Muscle of leg (tissue), 11 donors: ENCODE results near the gene GJD4. TPM values are rescaled to one million over a fixed set of nuclear protein-coding genes. Genes with fewer than 3 reads are reported as not detected.

ENCODE experiments used
- DNase-seq: peaks from one replicate; pipeline ENCODE4 v3.0.0; 2013
- H3K27ac ChIP-seq: one replicate; pipeline ENCODE4 v1.5.1; 2013; ENCODE audit warnings: mild to moderate bottlenecking, low read length, control low read depth
- H3K27me3 ChIP-seq: one replicate; pipeline ENCODE4 v1.6.1; 2013; ENCODE audit warnings: low read length; ENCODE audit not compliant: control insufficient read depth, insufficient read depth
- H3K36me3 ChIP-seq: one replicate; pipeline ENCODE4 v1.6.1; 2013; ENCODE audit warnings: low read length; ENCODE audit not compliant: control insufficient read depth, insufficient read depth
- H3K4me1 ChIP-seq: one replicate; pipeline ENCODE4 v1.6.1; 2013; ENCODE audit warnings: low read length; ENCODE audit not compliant: control insufficient read depth, insufficient read depth
- H3K4me3 ChIP-seq: one replicate; pipeline ENCODE4 v1.5.1; 2013; ENCODE audit warnings: low read length, control low read depth
- H3K9me3 ChIP-seq: replicated peaks from 2 replicates; pipeline ENCODE4 v1.6.1; 2013; ENCODE audit warnings: low read depth, low read length; ENCODE audit not compliant: control insufficient read depth
- WGBS: methylation state at CpG from one replicate; pipeline ENCODE4 v1.1.5; 2013; ENCODE audit warnings: missing lambda C conversion rate; ENCODE audit not compliant: insufficient coverage; 5-methylcytosine and 5-hydroxymethylcytosine counted together
- polyA plus RNA-seq, 8 donors: library from polyadenylated mRNA; unstranded; fragments of 120-200 nt; gene quantifications; one replicate each; pipeline versions ENCODE4 v1.2.1 to v1.2.3, GENCODE V29; 2013; ENCODE audit warnings: inconsistent platforms in 1 of 8, low replicate concordance in 1 of 8; ENCODE audit not compliant: insufficient read length in 8 of 8, insufficient read depth in 1 of 8
- total RNA-seq: library from RNA; stranded (reverse); fragments of 120-200 nt; gene quantifications from one replicate; pipeline ENCODE4 v1.2.4, GENCODE V29; 2013

GJD4 gene
- total and polyA plus RNA-seq, 9 donors, result 1.4 to 17.7 (median 9.2) TPM

DNA sequence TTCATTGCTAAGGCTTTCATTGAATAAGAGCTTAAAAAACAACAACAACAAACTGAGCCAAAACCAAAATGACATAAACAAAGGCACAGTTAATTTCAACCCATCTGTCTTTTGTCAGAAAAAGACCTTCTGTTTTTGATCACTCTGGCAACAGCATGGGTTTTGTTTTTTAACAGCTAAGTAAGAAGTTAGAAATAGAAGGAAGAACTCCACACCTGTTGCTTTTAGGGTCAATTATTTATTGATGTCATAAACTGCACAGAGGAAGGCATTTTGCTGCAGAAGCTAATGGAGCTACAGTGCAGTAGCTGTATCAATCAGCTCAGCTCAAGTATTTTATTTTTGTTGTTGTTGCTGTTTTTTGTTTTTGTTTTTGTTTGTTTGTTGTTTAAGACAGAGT, 16.3 kb upstream of the GJD4 start:
- no peak overlapping the region for H3K4me3 ChIP-seq
- DNase-seq, result no peak
- H3K27me3 ChIP-seq, result no peaks in the 10 kb centered on the region
- H3K9me3 ChIP-seq, result peaks cover 3% of the 10 kb centered on the region
- H3K4me1 ChIP-seq, result peaks cover 26% of the 10 kb centered on the region
- no peaks in the 10 kb centered on the region for H3K36me3 ChIP-seq
- H3K27ac ChIP-seq, result no peak overlapping the region

DNA sequence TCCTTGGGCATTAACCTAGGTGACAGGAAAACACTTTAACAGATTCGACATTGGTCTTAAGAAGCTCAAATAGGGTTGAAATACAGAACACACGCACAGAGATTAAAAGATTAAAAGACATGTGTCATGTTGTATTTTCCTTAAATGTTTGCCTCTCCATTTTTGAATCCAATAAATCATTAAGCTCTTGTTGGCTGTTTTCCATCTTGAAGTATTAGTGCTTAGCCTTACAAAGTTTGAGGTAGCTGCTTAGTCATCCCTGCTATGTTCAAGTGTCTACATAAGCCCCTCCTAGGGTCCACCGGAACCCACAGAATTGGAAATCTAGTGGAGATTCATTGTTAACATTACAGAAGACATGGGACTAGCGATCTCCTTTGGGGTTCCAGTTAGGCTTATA, 12.7 kb upstream of the GJD4 start:
- peaks cover 9% of the 10 kb centered on the region for H3K4me1 ChIP-seq
- peaks cover 3% of the 10 kb centered on the region for H3K9me3 ChIP-seq
- no peaks in the 10 kb centered on the region for H3K36me3 ChIP-seq
- H3K4me3 ChIP-seq, result no peak overlapping the region
- no peaks in the 10 kb centered on the region for H3K27me3 ChIP-seq
- no peak overlapping the region for H3K27ac ChIP-seq
- no CpG with 5 or more reads among the region's 4 CpGs for WGBS
- no peak for DNase-seq

DNA sequence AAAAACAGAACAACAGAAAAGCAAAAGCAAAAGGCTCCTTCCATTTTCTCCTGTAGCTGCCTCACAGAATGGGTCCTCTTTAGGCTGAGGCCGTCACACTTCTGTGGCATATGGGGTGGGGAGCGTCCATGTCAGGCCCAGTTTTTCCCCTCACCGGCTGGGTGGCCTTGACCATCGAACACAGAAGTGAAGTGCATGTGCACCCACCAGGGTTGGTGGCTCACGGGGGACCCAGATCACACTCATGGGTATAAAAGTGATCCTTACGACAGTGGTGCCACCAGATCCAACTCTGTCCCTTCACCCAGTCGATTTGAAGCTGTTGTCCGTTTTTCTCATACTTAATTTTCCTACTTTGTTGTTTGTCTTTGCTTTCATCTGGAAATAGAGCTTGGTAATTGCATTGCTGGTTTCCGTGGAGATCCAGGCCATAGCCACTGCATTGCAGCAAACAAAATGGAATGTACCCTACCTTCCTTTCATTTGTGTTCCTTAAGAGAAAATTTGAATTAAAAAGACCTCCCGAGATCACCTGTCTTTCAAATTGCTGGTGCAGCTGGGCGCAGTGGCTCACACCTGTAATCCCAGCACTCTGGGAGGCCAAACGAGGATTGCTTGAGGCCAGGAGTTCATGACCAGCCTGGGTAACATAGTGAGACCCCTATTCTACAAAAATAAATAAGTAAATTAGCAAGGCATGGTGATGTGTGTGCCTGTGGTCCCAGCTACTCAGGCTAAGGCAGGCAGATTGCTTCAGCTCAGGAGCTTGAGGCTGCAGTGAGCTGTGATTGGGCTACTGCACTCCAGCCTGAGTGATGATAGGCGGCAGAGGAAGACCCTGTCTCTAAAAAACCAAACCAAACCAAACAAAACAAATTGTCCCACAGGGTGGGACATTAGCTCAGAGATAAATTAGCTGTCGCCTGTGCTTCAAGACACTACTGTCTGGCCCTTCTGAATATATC, 10.7 kb upstream of the GJD4 start:
- Histone ChIP-seq H3K4me1 (peaks cover 4% of the 10 kb centered on the region), H3K27me3 (no peaks in the 10 kb centered on the region), H3K27ac (no peak overlapping the region), H3K36me3 (no peaks in the 10 kb centered on the region), H3K4me3 (no peak overlapping the region), H3K9me3 (peaks cover 3% of the 10 kb centered on the region)
- 70% methylated on average over 8 of the region's 14 CpGs for WGBS
- DNase-seq, result no peak

DNA sequence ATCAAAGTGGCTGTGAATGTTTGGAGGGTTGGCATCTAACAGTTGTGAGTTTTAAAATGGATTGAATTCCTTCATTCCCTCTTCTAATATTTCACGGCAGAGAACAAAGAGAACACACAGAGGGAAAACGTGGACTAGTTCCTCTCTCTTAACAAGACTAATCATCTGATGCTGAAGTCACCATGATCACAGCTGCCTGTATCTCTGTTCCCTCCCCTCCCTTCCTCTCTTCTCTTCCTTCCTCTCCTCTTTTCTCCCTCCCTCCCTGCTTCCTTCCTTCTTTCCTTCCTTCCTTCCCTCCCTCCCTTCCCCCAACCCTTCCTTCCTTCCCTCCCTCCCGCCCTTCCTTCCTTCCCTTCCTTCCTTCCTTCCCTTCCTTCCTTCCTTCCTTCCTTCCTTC, 10.0 kb upstream of the GJD4 start:
- peaks cover 3% of the 10 kb centered on the region for H3K9me3 ChIP-seq
- peaks cover 4% of the 10 kb centered on the region for H3K4me1 ChIP-seq
- no peak overlapping the region for H3K4me3 ChIP-seq
- 25% methylated on average over 2 of the region's 3 CpGs for WGBS
- no peaks in the 10 kb centered on the region for H3K27me3 ChIP-seq
- no peak overlapping the region for H3K27ac ChIP-seq
- no peaks in the 10 kb centered on the region for H3K36me3 ChIP-seq
- no peak for DNase-seq

DNA sequence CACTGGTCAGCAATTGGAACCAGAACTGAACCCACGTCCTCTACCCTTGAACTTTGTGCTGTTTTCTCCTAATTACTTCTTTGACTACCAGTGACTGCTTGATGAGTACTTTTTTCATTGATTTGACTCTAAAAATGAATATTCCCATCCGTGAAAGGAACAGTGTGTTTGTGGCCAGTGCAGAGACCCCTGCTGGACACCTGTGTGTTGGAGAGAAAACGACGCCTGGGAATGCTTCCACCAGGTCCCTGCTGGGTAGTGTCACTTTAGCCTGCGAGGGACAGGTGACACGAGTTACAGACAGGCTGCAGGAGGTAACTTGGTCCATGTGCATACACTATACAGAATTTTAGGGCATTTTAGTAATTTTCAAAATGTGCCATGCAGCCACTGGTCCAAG, 6.8 kb upstream of the GJD4 start:
- Histone ChIP-seq H3K4me3 (no peak overlapping the region), H3K4me1 (peaks cover 4% of the 10 kb centered on the region), H3K27me3 (no peaks in the 10 kb centered on the region), H3K9me3 (no peaks in the 10 kb centered on the region), H3K27ac (no peak overlapping the region), H3K36me3 (no peaks in the 10 kb centered on the region)
- 40% methylated on average over 1 of the region's 6 CpGs for WGBS
- no peak for DNase-seq

DNA sequence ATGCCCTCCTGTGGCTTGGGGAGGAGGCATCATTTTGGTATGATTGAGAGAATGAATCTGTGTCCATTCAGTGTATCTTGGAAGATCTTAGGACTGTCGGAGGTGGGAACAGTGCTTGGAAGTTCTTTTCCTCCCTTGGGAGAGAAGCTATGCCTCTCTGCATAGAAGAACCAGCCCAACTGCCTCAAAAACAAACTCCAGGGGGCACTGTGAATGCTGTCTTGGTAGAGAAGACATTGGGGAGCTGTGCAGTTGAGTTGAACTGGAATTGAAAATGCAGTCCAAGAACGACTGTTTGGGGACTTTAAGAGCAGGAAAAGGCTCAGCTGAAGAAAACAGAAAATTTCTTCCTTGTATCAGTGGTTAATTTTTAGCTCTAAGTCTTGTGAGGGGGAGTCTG, 4.9 kb upstream of the GJD4 start:
- no peaks in the 10 kb centered on the region for H3K36me3 ChIP-seq
- no peaks in the 10 kb centered on the region for H3K27me3 ChIP-seq
- 29% methylated on average over 1 of the region's 2 CpGs for WGBS
- peaks cover 6% of the 10 kb centered on the region for H3K4me1 ChIP-seq
- no peak overlapping the region for H3K4me3 ChIP-seq
- peaks cover 3% of the 10 kb centered on the region for H3K9me3 ChIP-seq
- no peak for DNase-seq
- no peak overlapping the region for H3K27ac ChIP-seq

DNA sequence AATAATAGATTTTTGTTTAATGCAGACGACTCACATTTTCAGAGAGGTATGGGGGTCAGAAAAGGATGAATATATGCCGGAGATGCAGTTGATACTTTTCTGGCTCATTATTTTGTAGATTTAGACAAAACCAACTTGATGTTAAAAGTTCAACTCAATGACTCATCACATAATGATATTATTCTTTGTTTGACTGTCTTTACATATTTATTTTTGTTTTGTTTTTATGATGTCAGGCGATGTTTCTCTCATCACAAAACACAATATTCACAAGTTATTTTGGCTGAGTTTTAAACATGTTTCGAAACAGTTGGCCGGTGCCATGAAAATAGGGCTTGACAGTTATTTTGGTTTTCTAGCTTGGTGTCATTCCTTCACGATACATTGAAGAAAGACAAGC, 1.3 kb downstream of the GJD4 start:
- H3K4me3 ChIP-seq, result no peak overlapping the region
- no peak for DNase-seq
- peaks cover 3% of the 10 kb centered on the region for H3K9me3 ChIP-seq
- H3K27me3 ChIP-seq, result peaks cover 7% of the 10 kb centered on the region
- no peak overlapping the region for H3K27ac ChIP-seq
- H3K36me3 ChIP-seq, result no peaks in the 10 kb centered on the region
- H3K4me1 ChIP-seq, result peaks cover 14% of the 10 kb centered on the region
- no CpG with 5 or more reads among the region's 6 CpGs for WGBS

DNA sequence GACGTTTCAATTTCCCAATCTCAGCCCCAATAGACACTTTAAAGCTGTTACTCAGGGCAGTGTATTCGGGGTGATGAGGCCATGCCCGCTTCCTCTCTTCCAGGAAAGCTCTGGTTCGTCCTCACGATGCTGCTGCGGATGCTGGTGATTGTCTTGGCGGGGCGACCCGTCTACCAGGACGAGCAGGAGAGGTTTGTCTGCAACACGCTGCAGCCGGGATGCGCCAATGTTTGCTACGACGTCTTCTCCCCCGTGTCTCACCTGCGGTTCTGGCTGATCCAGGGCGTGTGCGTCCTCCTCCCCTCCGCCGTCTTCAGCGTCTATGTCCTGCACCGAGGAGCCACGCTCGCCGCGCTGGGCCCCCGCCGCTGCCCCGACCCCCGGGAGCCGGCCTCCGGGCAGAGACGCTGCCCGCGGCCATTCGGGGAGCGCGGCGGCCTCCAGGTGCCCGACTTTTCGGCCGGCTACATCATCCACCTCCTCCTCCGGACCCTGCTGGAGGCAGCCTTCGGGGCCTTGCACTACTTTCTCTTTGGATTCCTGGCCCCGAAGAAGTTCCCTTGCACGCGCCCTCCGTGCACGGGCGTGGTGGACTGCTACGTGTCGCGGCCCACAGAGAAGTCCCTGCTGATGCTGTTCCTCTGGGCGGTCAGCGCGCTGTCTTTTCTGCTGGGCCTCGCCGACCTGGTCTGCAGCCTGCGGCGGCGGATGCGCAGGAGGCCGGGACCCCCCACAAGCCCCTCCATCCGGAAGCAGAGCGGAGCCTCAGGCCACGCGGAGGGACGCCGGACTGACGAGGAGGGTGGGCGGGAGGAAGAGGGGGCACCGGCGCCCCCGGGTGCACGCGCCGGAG, 2.6 kb downstream of the GJD4 start:
- H3K4me1 ChIP-seq, result peaks cover 14% of the 10 kb centered on the region
- H3K27me3 ChIP-seq, result peaks cover 7% of the 10 kb centered on the region
- H3K9me3 ChIP-seq, result peaks cover 3% of the 10 kb centered on the region
- H3K27ac ChIP-seq, result no peak overlapping the region
- H3K36me3 ChIP-seq, result no peaks in the 10 kb centered on the region
- 10% methylated on average over 68 of the region's 78 CpGs for WGBS
- peak; percentile 31 for DNase-seq
- H3K4me3 ChIP-seq, result peak overlapping the region; percentile 46

DNA sequence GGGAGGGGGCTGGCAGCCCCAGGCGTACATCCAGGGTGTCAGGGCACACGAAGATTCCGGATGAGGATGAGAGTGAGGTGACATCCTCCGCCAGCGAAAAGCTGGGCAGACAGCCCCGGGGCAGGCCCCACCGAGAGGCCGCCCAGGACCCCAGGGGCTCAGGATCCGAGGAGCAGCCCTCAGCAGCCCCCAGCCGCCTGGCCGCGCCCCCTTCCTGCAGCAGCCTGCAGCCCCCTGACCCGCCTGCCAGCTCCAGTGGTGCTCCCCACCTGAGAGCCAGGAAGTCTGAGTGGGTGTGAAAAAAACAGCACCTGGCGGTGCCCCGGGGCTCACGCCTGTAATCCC, 3.2 kb downstream of the GJD4 start:
- Histone ChIP-seq H3K27ac (no peak overlapping the region), H3K9me3 (peaks cover 3% of the 10 kb centered on the region), H3K4me1 (peaks cover 15% of the 10 kb centered on the region), H3K36me3 (no peaks in the 10 kb centered on the region), H3K27me3 (peaks cover 7% of the 10 kb centered on the region), H3K4me3 (peak overlapping the region; percentile 46)
- no peak for DNase-seq
- 59% methylated on average over 9 of the region's 16 CpGs for WGBS

DNA sequence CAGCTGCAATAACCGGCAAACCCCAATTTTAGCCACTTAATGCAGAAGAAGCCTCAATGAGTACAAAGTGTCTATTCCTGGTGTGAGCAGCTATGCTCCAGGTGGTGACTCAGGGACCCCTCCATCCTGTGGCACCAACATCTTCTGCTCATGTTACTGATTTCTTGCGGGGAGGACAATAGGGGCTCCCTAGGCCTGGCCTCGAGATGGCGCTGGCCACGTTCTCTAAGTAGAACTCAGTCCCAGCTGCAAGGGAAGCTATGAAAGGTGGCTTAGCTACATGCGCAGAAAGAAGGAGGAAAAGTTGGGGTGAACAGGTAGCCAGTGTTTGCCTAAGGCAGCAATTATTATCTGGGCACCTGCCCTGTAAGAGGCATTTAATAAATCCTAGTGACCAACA, 6.6 kb downstream of the GJD4 start:
- peaks cover 7% of the 10 kb centered on the region for H3K27me3 ChIP-seq
- peaks cover 10% of the 10 kb centered on the region for H3K4me1 ChIP-seq
- no peak overlapping the region for H3K4me3 ChIP-seq
- no peak for DNase-seq
- 84% methylated on average over 4 of the region's 6 CpGs for WGBS
- H3K36me3 ChIP-seq, result no peaks in the 10 kb centered on the region
- no peaks in the 10 kb centered on the region for H3K9me3 ChIP-seq
- no peak overlapping the region for H3K27ac ChIP-seq
